Keratinocyte (primary cell): Measurements from ENCODE around the gene CHRDL2.

Experiments used
- CTCF ChIP-seq, 3 experiments: IDR thresholded peaks in 1 of 3; conservative IDR thresholded peaks in 1 of 3; optimal IDR thresholded peaks in 1 of 3; 2 replicates in 2 of 3; 3 replicates in 1 of 3; pipeline versions ENCODE3 to v1.5.1; 2011; ENCODE audit warnings: low read length in 3 of 3, mild to moderate bottlenecking in 3 of 3, moderate library complexity in 2 of 3, control low read depth in 1 of 3, inconsistent platforms in 1 of 3; ENCODE audit not compliant: insufficient read depth in 2 of 3; ENCODE audit errors: extremely low read depth in 1 of 3
- EZH2 ChIP-seq: IDR thresholded peaks from one replicate; pipeline ENCODE4 v1.6.1; 2012; ENCODE audit warnings: inconsistent platforms, mild to moderate bottlenecking, low read length, moderate library complexity

GRCh38 chr11:74675761-74676160 lies 55.5 kb downstream of the CHRDL2 start:
- TF ChIP-seq CTCF (optimal IDR thresholded peaks at IDR 0.05 in 1 of 3, IDR thresholded peaks at IDR 0.05 in 1 of 3, conservative IDR thresholded peaks at IDR 0.05 in 1 of 3; ENCODE audit: extremely low read depth in 1 of 3, insufficient read depth in 2 of 3, low read length in 3 of 3) (no peak), EZH2 (no peak)
